Measurements from ENCODE around the gene IHH.

DNA sequence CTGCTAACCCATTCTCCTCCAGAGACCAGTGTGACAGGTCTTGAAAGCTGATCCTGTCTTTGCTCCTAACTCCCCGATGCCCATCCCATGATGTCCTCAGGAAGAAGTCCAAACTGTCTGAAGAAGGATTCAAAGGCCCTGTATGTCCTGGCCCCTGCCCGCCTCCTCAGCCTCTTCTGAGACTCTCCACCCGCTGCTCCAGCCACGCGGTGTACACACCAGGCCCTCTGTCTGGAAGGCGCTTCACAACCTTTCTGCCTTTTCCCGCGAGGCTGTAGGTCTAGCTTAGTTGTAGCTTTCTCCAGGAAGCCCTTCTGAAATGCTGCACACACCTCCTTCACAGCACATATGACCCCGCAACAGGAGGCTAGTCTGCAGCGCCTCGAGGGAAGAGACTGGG, 44.0 kb downstream of the IHH start:
- TF ChIP-seq POLR2A (IDR thresholded peaks at IDR 0.05) (no peak), CTCF (IDR thresholded peaks at IDR 0.05) (no peak), POLR2AphosphoS5 (IDR thresholded peaks at IDR 0.05) (no peak)
